H9 (cell line): ENCODE results near the gene RAI1. TPM values are rescaled to one million over a fixed set of nuclear protein-coding genes. Genes with fewer than 3 reads are reported as not detected.

ENCODE experiments used
- DNase-seq: peaks from one replicate; pipeline ENCODE4 v3.0.0-alpha.2; 2017
- H2AFZ ChIP-seq: one replicate; pipeline ENCODE4 v1.6.1; 2013; ENCODE audit warnings: mild to moderate bottlenecking, low read length, control low read depth, moderate library complexity
- H2AK5ac ChIP-seq: 2 replicates; pipeline ENCODE4 v1.6.1; 2013; ENCODE audit warnings: low read length, control low read depth, mixed read lengths; ENCODE audit not compliant: insufficient read length
- H2BK120ac ChIP-seq: one replicate; pipeline ENCODE4 v1.6.1; 2013; ENCODE audit warnings: low read depth, mild to moderate bottlenecking, low read length, control low read depth, inconsistent platforms; ENCODE audit not compliant: poor library complexity, severe bottlenecking
- H2BK12ac ChIP-seq: 2 replicates; pipeline ENCODE4 v1.6.1; 2013; ENCODE audit warnings: low read length, control low read depth, mixed read lengths, low read depth; ENCODE audit not compliant: insufficient read length
- H2BK15ac ChIP-seq: 2 replicates; pipeline ENCODE4 v1.6.1; 2013; ENCODE audit warnings: low read depth, low read length, control low read depth
- H2BK20ac ChIP-seq: one replicate; pipeline ENCODE4 v1.6.1; 2013; ENCODE audit warnings: low read depth, mild to moderate bottlenecking, low read length, control low read depth, inconsistent platforms; ENCODE audit not compliant: poor library complexity, severe bottlenecking
- H2BK5ac ChIP-seq: 2 replicates; pipeline ENCODE4 v1.6.1; 2013; ENCODE audit warnings: low read length, control low read depth, mixed read lengths; ENCODE audit not compliant: insufficient read length
- H3K14ac ChIP-seq: 2 replicates; pipeline ENCODE4 v1.6.1; 2013; ENCODE audit warnings: low read length, control low read depth; ENCODE audit not compliant: insufficient read depth
- H3K18ac ChIP-seq: 2 replicates; pipeline ENCODE4 v1.6.1; 2013; ENCODE audit warnings: low read depth, mild to moderate bottlenecking, mixed read lengths, low read length, control low read depth; ENCODE audit not compliant: insufficient read length
- H3K23ac ChIP-seq: 2 replicates; pipeline ENCODE4 v1.6.1; 2013; ENCODE audit warnings: low read length, control low read depth, mixed read lengths, low read depth; ENCODE audit not compliant: insufficient read length
- H3K23me2 ChIP-seq: 2 replicates; pipeline ENCODE4 v1.6.1; 2013; ENCODE audit warnings: low read depth, mild to moderate bottlenecking, mixed read lengths, low read length, control low read depth; ENCODE audit not compliant: insufficient read length, poor library complexity, severe bottlenecking
- H3K27ac ChIP-seq: 2 replicates; pipeline ENCODE4 v1.5.1; 2013; ENCODE audit warnings: low read length, control low read depth, mixed read lengths, low read depth; ENCODE audit not compliant: insufficient read length
- H3K27me3 ChIP-seq: 2 replicates; pipeline ENCODE4 v1.6.1; 2013; ENCODE audit warnings: low read length, control low read depth, inconsistent platforms; ENCODE audit not compliant: insufficient read depth
- H3K4ac ChIP-seq: 2 replicates; pipeline ENCODE4 v1.6.1; 2013; ENCODE audit warnings: low read depth, mild to moderate bottlenecking, control low read depth, inconsistent platforms, low read length, moderate library complexity
- H3K4me1 ChIP-seq: 2 replicates; pipeline ENCODE4 v1.6.1; 2013; ENCODE audit warnings: low read length, control low read depth, inconsistent platforms; ENCODE audit not compliant: insufficient read depth
- H3K4me2 ChIP-seq: 2 replicates; pipeline ENCODE4 v1.6.1; 2013; ENCODE audit warnings: low read length, control low read depth, mixed read lengths; ENCODE audit not compliant: insufficient read length, insufficient read depth
- H3K56ac ChIP-seq: 2 replicates; pipeline ENCODE4 v1.6.1; 2013; ENCODE audit warnings: low read depth, mild to moderate bottlenecking, mixed read lengths, low read length, control low read depth; ENCODE audit not compliant: insufficient read length
- H3K79me1 ChIP-seq: 2 replicates; pipeline ENCODE4 v1.6.1; 2013; ENCODE audit warnings: low read depth, mild to moderate bottlenecking, moderate library complexity, low read length, control low read depth, inconsistent platforms; ENCODE audit not compliant: insufficient read depth, poor library complexity, severe bottlenecking
- H3K79me2 ChIP-seq: 2 replicates; pipeline ENCODE4 v1.6.1; 2013; ENCODE audit warnings: low read length, control low read depth, inconsistent platforms; ENCODE audit not compliant: insufficient read depth
- H3K9ac ChIP-seq: 2 replicates; pipeline ENCODE4 v1.6.1; 2013; ENCODE audit warnings: low read length, control low read depth, mixed read lengths; ENCODE audit not compliant: insufficient read length; ENCODE audit errors: extremely low read depth
- H3K9me3 ChIP-seq: one replicate; pipeline ENCODE4 v1.6.1; 2013; ENCODE audit warnings: low read depth, low read length, inconsistent platforms; ENCODE audit not compliant: control insufficient read depth
- H3T11ph ChIP-seq: one replicate; pipeline ENCODE4 v1.6.1; 2013; ENCODE audit warnings: mild to moderate bottlenecking, low read length, control low read depth, inconsistent platforms
- H4K20me1 ChIP-seq: one replicate; pipeline ENCODE4 v1.6.1; 2013; ENCODE audit not compliant: control insufficient read depth, insufficient read length, insufficient read depth
- H4K5ac ChIP-seq: 2 replicates; pipeline ENCODE4 v1.6.1; 2013; ENCODE audit warnings: low read depth, mild to moderate bottlenecking, mixed read lengths, low read length, control low read depth; ENCODE audit not compliant: insufficient read length
- H4K8ac ChIP-seq: replicated peaks from 2 replicates; pipeline ENCODE4 v1.6.1; 2013; ENCODE audit warnings: low read length, control low read depth, mixed read lengths, low read depth; ENCODE audit not compliant: insufficient read length
- H4K91ac ChIP-seq: 2 replicates; pipeline ENCODE4 v1.6.1; 2013; ENCODE audit warnings: low read depth, mild to moderate bottlenecking, moderate library complexity, mixed read lengths, low read length, control low read depth; ENCODE audit not compliant: insufficient read length
- H3K27ac Mint-ChIP-seq, 3 experiments: 2 replicates in 2 of 3; 3 replicates in 1 of 3; pipeline ENCODE4 v1.8.0; 2020 to 2021; ENCODE audit warnings: mixed read lengths in 3 of 3, mild to moderate bottlenecking in 1 of 3, moderate library complexity in 1 of 3
- H3K27me3 Mint-ChIP-seq: 2 replicates; pipeline ENCODE4 v1.8.0; 2021; ENCODE audit warnings: low read depth, mild to moderate bottlenecking, moderate library complexity, mixed read lengths
- H3K36me3 Mint-ChIP-seq, 3 experiments: 2 replicates in 2 of 3; 3 replicates in 1 of 3; pipeline ENCODE4 v1.8.0; 2020 to 2021; ENCODE audit warnings: low read depth in 3 of 3, mixed read lengths in 3 of 3; ENCODE audit not compliant: insufficient read depth in 1 of 3
- H3K4me1 Mint-ChIP-seq, 2 experiments: 2 replicates each; pipeline ENCODE4 v1.8.0; 2020; ENCODE audit warnings: mixed read lengths in 2 of 2
- H3K4me3 Mint-ChIP-seq, 2 experiments: 2 replicates in 1 of 2; 3 replicates in 1 of 2; pipeline ENCODE4 v1.8.0; 2020 to 2021; ENCODE audit warnings: mild to moderate bottlenecking in 2 of 2, mixed read lengths in 2 of 2, moderate library complexity in 1 of 2
- H3K9me3 Mint-ChIP-seq, 2 experiments: 2 replicates in 1 of 2; 3 replicates in 1 of 2; pipeline ENCODE4 v1.8.0; 2020; ENCODE audit warnings: mild to moderate bottlenecking in 2 of 2, mixed read lengths in 2 of 2, moderate library complexity in 1 of 2
- WGBS: extraction: QIAGEN DNeasy Blood & Tissue Kit; methylation state at CpG from one replicate; pipeline ENCODE4 v1.1.7; 2013; ENCODE audit warnings: missing lambda C conversion rate, low lambda C conversion rate, mixed read lengths; ENCODE audit not compliant: insufficient read length; ENCODE audit errors: extremely low coverage; 5-methylcytosine and 5-hydroxymethylcytosine counted together
- total RNA-seq: library from RNA; stranded (reverse); gene quantifications from 2 replicates; pipeline ENCODE4 v1.2.1, GENCODE V29; 2021
- TF ChIP-seq, protein P1 (sequence below): fragments of 200-600 bp; sonication (generic); conservative IDR thresholded peaks from 3 replicates; pipeline ENCODE4 v1.8.0; 2021; ENCODE audit warnings: antibody characterized with exemption, mild to moderate bottlenecking

Gene RAI1
- total RNA-seq, 1 experiment from 2014 or later, result 1.5 TPM

DNA sequence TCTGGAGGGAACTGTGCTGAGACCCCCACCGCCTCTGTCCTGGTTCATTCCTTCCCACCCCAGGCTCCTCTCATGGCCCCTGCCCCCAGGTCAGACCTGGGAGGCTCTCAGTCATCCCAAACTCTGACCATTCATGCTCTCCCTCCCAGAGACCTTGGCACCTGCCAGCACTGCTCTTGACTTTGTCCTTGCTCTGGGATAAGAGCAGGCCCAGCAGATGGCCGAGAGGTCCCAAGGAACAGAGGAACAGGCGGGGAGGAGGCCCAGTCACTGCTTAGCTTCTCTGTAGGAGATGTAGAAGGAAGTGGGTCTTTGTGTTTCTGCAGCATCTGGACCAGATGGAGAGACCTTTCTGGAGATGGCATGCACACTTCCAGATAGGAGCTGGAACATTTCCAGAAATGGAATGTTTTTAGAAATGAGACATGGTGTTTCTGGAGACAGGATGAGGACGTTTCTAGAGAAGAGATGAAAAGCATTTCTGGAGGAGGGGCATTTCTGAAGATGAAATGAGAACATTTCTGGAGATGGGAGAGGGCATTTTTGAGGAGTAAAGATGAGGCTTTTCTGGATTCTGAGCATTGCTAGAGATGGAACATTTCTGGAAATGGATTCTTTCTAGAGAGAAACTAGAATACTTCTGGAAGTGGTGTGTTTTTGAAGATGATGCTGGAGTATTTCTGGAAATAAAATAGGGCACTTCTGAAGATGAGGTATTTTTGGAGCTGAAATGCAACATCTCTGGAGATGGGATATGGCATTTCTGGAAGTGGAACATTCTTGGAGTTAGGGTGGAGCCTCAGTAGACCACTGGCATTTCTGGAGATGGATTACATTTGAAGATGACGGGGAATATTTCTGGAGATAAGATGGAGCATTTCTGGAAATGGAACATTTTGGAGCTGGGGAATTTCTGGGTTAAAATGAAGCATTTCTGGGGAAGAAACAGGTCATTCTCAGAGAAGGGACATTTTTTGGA, 55.2 kb downstream of the RAI1 start:
- H3K27ac Mint-ChIP-seq, result no peak overlapping the region
- no peaks in the 10 kb centered on the region for H3K79me2 ChIP-seq
- no peak overlapping the region for H3K4ac ChIP-seq
- no peak overlapping the region for H3K9ac ChIP-seq
- peaks cover 2% of the 10 kb centered on the region; the same call in 1 of the 2 replicates for H3K4me1 ChIP-seq
- TF ChIP-seq, protein P1, sequence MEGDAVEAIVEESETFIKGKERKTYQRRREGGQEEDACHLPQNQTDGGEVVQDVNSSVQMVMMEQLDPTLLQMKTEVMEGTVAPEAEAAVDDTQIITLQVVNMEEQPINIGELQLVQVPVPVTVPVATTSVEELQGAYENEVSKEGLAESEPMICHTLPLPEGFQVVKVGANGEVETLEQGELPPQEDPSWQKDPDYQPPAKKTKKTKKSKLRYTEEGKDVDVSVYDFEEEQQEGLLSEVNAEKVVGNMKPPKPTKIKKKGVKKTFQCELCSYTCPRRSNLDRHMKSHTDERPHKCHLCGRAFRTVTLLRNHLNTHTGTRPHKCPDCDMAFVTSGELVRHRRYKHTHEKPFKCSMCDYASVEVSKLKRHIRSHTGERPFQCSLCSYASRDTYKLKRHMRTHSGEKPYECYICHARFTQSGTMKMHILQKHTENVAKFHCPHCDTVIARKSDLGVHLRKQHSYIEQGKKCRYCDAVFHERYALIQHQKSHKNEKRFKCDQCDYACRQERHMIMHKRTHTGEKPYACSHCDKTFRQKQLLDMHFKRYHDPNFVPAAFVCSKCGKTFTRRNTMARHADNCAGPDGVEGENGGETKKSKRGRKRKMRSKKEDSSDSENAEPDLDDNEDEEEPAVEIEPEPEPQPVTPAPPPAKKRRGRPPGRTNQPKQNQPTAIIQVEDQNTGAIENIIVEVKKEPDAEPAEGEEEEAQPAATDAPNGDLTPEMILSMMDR, result no peak
- H2AFZ ChIP-seq, result no peak overlapping the region
- no peak overlapping the region; a peak in 1 of 5 replicates for H3K4me3 Mint-ChIP-seq
- H2BK15ac ChIP-seq, result no peak overlapping the region
- no peak overlapping the region for H2BK20ac ChIP-seq
- WGBS, result no CpG with 5 or more reads among the region's 5 CpGs
- H4K5ac ChIP-seq, result no peak overlapping the region
- H3K23ac ChIP-seq, result no peak overlapping the region
- H4K20me1 ChIP-seq, result no peaks in the 10 kb centered on the region
- no peak overlapping the region for H2BK5ac ChIP-seq
- H3K27ac ChIP-seq, result no peak overlapping the region
- no peak overlapping the region for H2AK5ac ChIP-seq
- H3K9me3 ChIP-seq, result no peaks in the 10 kb centered on the region
- no peaks in the 10 kb centered on the region for H3K79me1 ChIP-seq
- no peak overlapping the region for H3T11ph ChIP-seq
- H4K8ac ChIP-seq, result no peak overlapping the region
- no peak overlapping the region for H3K14ac ChIP-seq
- peaks cover 73% of the 10 kb centered on the region for H3K27me3 Mint-ChIP-seq
- H3K36me3 Mint-ChIP-seq, result no peaks in the 10 kb centered on the region
- no peak for DNase-seq
- no peaks in the 10 kb centered on the region; a peak in 1 of 5 replicates for H3K9me3 Mint-ChIP-seq
- no peak overlapping the region for H2BK120ac ChIP-seq
- no peak overlapping the region for H2BK12ac ChIP-seq
- no peaks in the 10 kb centered on the region for H3K23me2 ChIP-seq
- no peak overlapping the region for H4K91ac ChIP-seq
- peaks cover 2% of the 10 kb centered on the region; the same call in 1 of the 2 replicates for H3K27me3 ChIP-seq
- H3K4me1 Mint-ChIP-seq, result peaks cover 24 to 32% of the 10 kb centered on the region in 2 experiments
- H3K56ac ChIP-seq, result no peak overlapping the region
- H3K4me2 ChIP-seq, result no peak overlapping the region
- no peak overlapping the region for H3K18ac ChIP-seq
